Cardiac ventricle fibroblast (primary cell): Measurements from ENCODE around the gene TMEM132A. TPM values are rescaled to one million over a fixed set of nuclear protein-coding genes. Genes with fewer than 3 reads are reported as not detected.

Experiments
- total RNA-seq: library from RNA; depleted of rRNA; stranded (reverse); fragments of >200 nt; gene quantifications from 2 replicates; pipeline ENCODE4 v1.2.3, GENCODE V29; 2015

The TMEM132A gene, protein sequence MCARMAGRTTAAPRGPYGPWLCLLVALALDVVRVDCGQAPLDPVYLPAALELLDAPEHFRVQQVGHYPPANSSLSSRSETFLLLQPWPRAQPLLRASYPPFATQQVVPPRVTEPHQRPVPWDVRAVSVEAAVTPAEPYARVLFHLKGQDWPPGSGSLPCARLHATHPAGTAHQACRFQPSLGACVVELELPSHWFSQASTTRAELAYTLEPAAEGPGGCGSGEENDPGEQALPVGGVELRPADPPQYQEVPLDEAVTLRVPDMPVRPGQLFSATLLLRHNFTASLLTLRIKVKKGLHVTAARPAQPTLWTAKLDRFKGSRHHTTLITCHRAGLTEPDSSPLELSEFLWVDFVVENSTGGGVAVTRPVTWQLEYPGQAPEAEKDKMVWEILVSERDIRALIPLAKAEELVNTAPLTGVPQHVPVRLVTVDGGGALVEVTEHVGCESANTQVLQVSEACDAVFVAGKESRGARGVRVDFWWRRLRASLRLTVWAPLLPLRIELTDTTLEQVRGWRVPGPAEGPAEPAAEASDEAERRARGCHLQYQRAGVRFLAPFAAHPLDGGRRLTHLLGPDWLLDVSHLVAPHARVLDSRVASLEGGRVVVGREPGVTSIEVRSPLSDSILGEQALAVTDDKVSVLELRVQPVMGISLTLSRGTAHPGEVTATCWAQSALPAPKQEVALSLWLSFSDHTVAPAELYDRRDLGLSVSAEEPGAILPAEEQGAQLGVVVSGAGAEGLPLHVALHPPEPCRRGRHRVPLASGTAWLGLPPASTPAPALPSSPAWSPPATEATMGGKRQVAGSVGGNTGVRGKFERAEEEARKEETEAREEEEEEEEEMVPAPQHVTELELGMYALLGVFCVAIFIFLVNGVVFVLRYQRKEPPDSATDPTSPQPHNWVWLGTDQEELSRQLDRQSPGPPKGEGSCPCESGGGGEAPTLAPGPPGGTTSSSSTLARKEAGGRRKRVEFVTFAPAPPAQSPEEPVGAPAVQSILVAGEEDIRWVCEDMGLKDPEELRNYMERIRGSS
- 15.1 and 16.9 TPM in 2 replicates for total RNA-seq

DNA sequence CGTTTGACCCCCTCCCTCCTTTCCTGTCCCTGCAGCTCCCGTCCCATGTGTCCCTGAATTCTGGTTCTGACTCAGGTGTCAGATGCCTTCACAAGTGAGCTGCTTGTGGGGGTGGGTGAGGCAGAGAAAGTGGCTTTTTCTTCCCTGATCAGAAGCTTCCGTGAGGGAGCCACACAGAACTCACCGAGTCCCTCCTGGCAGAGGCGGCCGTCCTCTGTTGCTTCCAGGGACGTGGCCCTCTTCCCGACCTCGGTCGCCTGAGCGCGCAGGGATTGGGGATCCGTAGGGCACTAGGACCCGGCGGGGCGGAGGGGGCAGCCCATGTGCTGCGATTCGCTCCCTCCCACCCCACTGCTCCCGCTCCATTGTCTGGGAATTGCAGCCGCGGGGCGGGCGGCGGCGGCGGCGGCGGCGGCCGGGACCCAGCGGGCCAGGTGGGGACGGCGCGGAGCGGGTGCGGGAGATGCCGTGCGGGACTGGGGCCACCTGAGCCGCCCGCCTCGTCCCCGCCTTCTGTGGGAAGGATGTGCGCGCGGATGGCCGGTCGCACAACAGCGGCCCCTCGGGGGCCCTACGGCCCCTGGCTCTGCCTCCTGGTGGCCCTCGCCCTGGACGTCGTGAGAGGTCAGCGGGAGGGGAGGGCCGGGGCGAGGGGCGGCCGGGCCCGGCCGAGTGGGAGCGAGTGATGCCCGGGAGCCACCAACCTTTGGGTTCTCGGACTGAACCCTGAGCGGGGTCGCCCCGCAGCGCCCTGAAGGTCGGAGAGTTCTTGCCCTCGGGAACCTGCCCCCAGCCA, at the start of gene TMEM132A:
TMEM132A (plus strand) TSS at position 351 of the 796 bp plus-strand sequence; CDS start at position 525, 174 bp downstream.

DNA sequence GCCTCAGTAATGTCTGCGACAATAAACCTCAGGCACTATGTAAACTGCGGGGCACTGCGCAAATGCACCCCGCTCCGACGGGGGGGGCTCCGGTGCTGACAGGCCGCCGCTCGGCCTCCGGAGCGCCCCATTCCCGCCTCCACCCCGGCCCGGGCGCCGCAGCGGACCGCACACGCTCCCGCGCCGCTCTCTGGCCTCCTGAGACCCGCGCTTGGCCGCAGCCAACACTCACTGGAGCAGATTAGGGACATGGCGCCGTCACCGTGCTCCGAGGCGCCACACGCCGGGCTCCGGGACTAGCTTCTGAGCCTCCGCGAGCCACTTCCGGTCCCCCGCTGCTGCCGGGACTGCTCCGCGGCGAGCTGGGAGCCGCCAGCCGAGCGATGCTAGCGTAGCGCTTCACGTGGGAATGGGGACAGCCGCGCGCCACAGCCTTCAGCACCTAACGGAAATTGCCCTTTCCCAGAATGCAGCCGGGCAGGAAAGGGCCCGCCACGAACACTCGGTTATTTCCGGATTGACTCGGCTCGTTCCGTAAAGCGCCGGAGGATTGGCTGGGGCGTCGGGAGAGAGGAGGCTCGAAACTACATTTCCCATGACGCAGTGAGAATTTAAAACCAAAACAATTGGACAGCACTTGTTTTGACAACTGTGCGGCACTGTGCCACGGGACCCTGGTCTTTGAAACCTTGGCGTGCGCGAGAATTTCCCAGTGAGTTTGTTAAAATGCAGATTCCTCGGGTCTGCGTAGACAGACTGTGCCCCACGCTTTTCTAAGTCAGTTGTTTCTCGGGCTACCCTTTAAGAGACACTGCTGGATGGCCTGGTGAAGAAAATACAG, 17.9 kb upstream of the TMEM132A start, which contains the start of gene PRPF19:
PRPF19 (minus strand) TSS at position 454 of the 841 bp plus-strand sequence; CDS start at position 251, 203 bp downstream.

DNA sequence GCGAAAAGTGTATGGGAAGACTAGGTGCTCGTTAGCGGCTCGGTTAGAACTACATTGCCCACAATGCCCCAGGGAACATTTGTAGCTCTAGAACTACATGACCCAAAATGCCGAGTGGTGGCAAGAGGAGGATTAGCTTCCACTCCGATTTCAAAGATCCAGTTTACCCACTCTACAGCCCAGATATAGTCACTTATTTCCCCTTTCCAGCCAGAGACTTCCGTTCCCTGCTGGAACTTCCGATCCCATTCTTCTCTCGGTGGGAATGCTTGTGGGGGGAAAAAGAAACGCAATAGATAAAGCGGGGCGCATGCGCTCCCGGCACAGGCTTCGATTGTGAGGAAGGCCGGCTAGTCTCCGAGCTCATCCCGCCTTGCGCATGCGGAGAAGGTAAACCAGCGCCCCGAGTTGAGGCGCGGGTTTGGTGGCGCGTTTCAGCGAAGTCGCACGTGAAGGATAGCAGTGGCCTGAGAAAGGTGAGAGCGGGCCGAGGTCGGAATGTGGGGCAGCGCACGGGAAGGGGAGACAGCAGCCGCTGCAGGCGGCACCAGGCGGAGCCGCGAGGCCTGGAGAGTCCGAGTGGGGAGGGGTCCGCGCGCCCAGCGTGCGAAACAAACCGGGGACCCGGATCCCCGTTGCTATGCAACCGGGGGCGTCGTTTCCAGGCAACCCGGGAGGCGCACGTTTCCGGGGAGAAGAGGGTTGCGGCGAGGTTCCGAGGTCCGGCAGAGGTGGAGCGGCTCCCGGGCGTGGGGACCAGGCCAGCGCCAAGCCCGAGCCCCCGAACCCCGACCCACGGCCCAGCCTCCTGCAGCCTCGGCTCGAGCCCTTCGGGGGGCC, 10.2 kb upstream of the TMEM132A start, which contains the start of gene TMEM109:
TMEM109 (plus strand) TSS at position 366 of the 840 bp plus-strand sequence. CDS start 5,536 bp downstream, outside the sequence.

DNA sequence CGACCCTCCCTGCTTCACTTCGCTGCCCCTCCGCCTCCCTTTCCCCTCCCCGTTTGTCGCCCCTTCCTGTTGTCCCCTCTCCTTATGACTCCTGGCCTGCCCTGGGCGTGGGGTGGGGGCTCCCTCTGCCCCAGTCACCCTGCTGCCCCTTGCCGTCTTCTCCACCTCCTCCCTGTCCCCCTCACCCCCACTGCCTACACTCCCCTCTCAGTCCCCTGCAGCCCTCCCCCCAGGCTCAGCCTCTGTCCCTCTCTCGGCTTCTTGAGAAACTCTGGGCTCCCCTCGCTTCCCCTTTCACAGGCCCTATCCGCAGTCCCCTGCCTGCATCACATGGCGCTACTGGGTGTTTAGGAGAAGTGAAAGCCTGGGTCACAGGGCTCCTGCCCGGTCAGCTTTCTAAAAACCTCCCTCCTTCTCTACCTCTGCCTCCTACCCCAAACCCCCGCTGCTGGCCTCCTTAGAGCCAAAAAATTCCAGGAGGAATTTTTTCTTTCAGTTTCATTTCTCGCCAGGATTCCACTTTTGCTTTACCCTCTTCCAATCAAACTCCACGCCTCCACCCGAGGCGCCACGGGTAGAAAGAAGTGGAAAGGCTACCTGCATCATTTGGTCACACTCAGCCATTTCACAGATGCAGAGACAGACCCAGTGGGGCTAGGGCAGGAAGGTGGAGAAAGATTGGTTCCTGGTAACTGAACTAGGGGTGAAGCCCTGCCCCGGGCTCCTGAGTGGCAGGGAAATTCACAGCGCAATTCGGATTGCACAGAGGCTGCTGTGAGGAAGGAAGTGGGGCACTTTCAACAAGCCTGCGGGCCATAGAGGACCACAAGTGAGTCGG, 27.9 kb downstream of the TMEM132A start, which contains the start of gene SLC15A3:
SLC15A3 (minus strand) TSS at position 273 of the 838 bp plus-strand sequence. CDS start 625 bp downstream, outside the sequence.

DNA sequence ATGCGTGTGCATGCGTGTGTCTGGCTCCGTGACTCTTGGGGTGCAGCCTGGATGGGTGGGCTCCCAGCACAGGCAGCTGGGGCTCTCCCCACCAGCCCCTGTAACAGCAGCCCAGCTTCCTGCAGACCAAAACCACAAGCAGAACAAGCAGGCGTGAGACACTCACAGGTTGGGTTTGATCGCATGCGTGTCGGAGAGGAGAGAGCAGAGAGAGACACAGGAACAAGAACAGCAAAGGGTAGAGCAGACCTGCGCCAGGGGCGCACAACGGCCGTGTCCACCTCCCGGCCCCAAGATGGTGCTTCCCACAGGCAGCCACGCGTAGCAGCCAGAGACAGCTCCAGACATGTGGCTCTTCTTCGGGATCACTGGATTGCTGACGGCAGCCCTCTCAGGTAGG, 47.3 kb downstream of the TMEM132A start, which contains the start of gene CD6:
CD6 (plus strand) TSS at position 161 of the 400 bp plus-strand sequence; CDS start at position 347, 186 bp downstream.

Other genes starting within 250 kb of the TMEM132A start
- not detected in 2 replicates for gene MS4A8, start 224.8 kb upstream of the TMEM132A start, total RNA-seq
- gene MS4A18, start 199.7 kb upstream of the TMEM132A start, total RNA-seq, result not detected in 2 replicates
- not detected in 2 replicates for gene MS4A15, start 167.6 kb upstream of the TMEM132A start, total RNA-seq
- gene MS4A10, start 139.1 kb upstream of the TMEM132A start, total RNA-seq, result not detected in 2 replicates
- 19.7 and 23.0 TPM in 2 replicates for gene CCDC86, start 82.3 kb upstream of the TMEM132A start, total RNA-seq
- 0.29 TPM in 1 of 2 replicates, not detected in the other for gene PTGDR2, start 68.5 kb upstream of the TMEM132A start, total RNA-seq
- gene ZP1, start 56.9 kb upstream of the TMEM132A start, total RNA-seq, result 1.0 and 1.9 TPM in 2 replicates
- 60.6 and 66.8 TPM in 2 replicates for gene PRPF19, start 17.9 kb upstream of the TMEM132A start, total RNA-seq
- 54.5 and 59.8 TPM in 2 replicates for gene TMEM109, start 10.3 kb upstream of the TMEM132A start, total RNA-seq
- gene SLC15A3, start 27.7 kb downstream of the TMEM132A start, total RNA-seq, result 9.0 and 17.3 TPM in 2 replicates
- gene CD6, start 47.2 kb downstream of the TMEM132A start, total RNA-seq, result not detected in 2 replicates
- not detected in 2 replicates for gene CD5, start 178.0 kb downstream of the TMEM132A start, total RNA-seq
- 6.0 and 8.5 TPM in 2 replicates for gene VPS37C, start 237.0 kb downstream of the TMEM132A start, total RNA-seq